AG09309 (cell line): ENCODE results near the gene GAB2.

Source experiments
- DNase-seq: peaks from one replicate; pipeline ENCODE4 v3.0.0-alpha.2; 2010; ENCODE audit warnings: low read depth
- H3K4me3 ChIP-seq: 2 replicates; pipeline ENCODE4 v1.5.1; 2011; ENCODE audit warnings: mild to moderate bottlenecking, low read depth, low read length, moderate library complexity; ENCODE audit not compliant: control insufficient read depth
- CTCF ChIP-seq: IDR thresholded peaks from 2 replicates; pipeline ENCODE4 v1.5.1; 2011; ENCODE audit warnings: mild to moderate bottlenecking, low read depth, low read length, inconsistent platforms; ENCODE audit not compliant: insufficient read depth, control insufficient read depth; ENCODE audit errors: missing control alignments

GAB2 gene

GRCh38 chr11:78385205-78385604 is 32.4 kb downstream of the GAB2 start:
- no peak for DNase-seq
- TF ChIP-seq CTCF = no peak

GRCh38 chr11:78384231-78384630 is 33.4 kb downstream of the GAB2 start:
- no peak for DNase-seq
- TF ChIP-seq CTCF = no peak
- H3K4me3 ChIP-seq = no peak overlapping the region

More at GRCh38 chr11:78385205-78385604, 32.4 kb downstream of the GAB2 start:
- H3K4me3 ChIP-seq = no peak overlapping the region

GRCh38 chr11:78381865-78382264 is 35.8 kb downstream of the GAB2 start:
- TF ChIP-seq CTCF = no peak
- DNase-seq = no peak
- no peak overlapping the region for H3K4me3 ChIP-seq

DNA sequence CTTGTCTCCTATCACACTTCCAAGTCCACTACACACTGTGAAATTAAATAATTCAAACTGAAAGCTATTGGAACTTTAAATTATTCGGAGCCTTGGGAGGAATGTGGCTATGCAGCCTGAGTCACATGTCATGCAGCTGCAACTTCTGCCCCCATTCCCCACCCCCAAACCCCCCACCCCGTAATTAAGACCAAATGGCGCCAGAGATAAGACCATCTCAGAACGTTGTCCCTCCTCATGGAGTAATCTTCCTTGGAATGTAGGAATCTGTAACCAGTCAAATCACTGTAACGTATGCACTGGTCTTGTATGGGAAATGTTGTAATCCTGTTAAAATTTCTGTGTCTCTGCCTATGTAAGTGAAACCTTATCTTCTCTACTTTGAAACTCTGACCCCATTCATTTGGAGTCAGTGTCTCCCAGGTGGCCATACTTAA is 37.0 kb downstream of the GAB2 start:
- TF ChIP-seq CTCF = no peak
- DNase-seq = peak; percentile 27
- H3K4me3 ChIP-seq = no peak overlapping the region

GRCh38 chr11:78379039-78379670 is 38.5 kb downstream of the GAB2 start:
- TF ChIP-seq CTCF = no peak
- no peak for DNase-seq
- no peak overlapping the region for H3K4me3 ChIP-seq

- DNase-seq = no peak
- no peak overlapping the region for H3K4me3 ChIP-seq
- TF ChIP-seq CTCF = no peak
These were observed 39.8 kb downstream of the GAB2 start for GRCh38 chr11:78377625-78378418.
